CD8-positive, alpha-beta memory T cell (primary cell): ENCODE results near the gene SLC9A1. TPM values are rescaled to one million over a fixed set of nuclear protein-coding genes. Genes with fewer than 3 reads are reported as not detected.

Experiments
- CTCF ChIA-PET: fragments of 350-600 bp; sonication (Branson Sonifier 250); formaldehyde crosslinking; loops from one replicate; lab custom pipeline; 2021; ENCODE audit warnings: antibody characterized with exemption; lab: Charles Lee
- POLR2A ChIA-PET: fragments of 350-600 bp; sonication (Branson Sonifier 250); formaldehyde crosslinking; loops from one replicate; lab custom pipeline; 2021; ENCODE audit warnings: antibody characterized with exemption; lab: Charles Lee
- DNase-seq, 5 donors: peaks; one replicate each; pipeline versions ENCODE4 v3.0.0 to v3.0.0-alpha.2; 2020 to 2022; ENCODE audit warnings: mixed read lengths in 1 of 5
- H3K27ac ChIP-seq: one replicate; pipeline ENCODE4 v1.7.0; 2013; ENCODE audit warnings: low read depth, mild to moderate bottlenecking, low read length, moderate library complexity
- H3K27me3 ChIP-seq: 2 replicates; pipeline ENCODE4 v1.7.0; 2013; ENCODE audit warnings: low read length, mild to moderate bottlenecking; ENCODE audit not compliant: insufficient read depth, poor library complexity, severe bottlenecking
- H3K36me3 ChIP-seq: 2 replicates; pipeline ENCODE4 v1.7.0; 2013; ENCODE audit warnings: mild to moderate bottlenecking, low read length, moderate library complexity; ENCODE audit not compliant: insufficient read depth
- H3K4me1 ChIP-seq: 2 replicates; pipeline ENCODE4 v1.7.0; 2013; ENCODE audit warnings: mild to moderate bottlenecking, low read length, moderate library complexity; ENCODE audit not compliant: insufficient read depth
- H3K4me3 ChIP-seq: 2 replicates; pipeline ENCODE4 v1.7.0; 2013; ENCODE audit warnings: mild to moderate bottlenecking, low read length
- H3K9me3 ChIP-seq: 2 replicates; pipeline ENCODE4 v1.7.0; 2013; ENCODE audit warnings: mild to moderate bottlenecking, low read length
- H3K27ac Mint-ChIP-seq, 8 donors: one replicate each; pipeline ENCODE4 v1.8.0; 2020 to 2021; ENCODE audit warnings: mixed read lengths in 8 of 8, mild to moderate bottlenecking in 6 of 8, inconsistent platforms in 3 of 8, moderate library complexity in 3 of 8
- H3K27me3 Mint-ChIP-seq, 2 donors: one replicate each; pipeline ENCODE4 v1.8.0; 2020 to 2021; ENCODE audit warnings: mixed read lengths in 2 of 2, mild to moderate bottlenecking in 1 of 2, moderate library complexity in 1 of 2
- H3K36me3 Mint-ChIP-seq, 3 donors: one replicate each; pipeline ENCODE4 v1.8.0; 2020 to 2021; ENCODE audit warnings: mixed read lengths in 3 of 3, inconsistent platforms in 1 of 3, mild to moderate bottlenecking in 1 of 3
- H3K4me1 Mint-ChIP-seq, 3 donors: one replicate each; pipeline ENCODE4 v1.8.0; 2020 to 2021; ENCODE audit warnings: mixed read lengths in 3 of 3, inconsistent platforms in 1 of 3, mild to moderate bottlenecking in 1 of 3
- H3K4me3 Mint-ChIP-seq, 7 donors: one replicate each; pipeline ENCODE4 v1.8.0; 2020 to 2021; ENCODE audit warnings: mixed read lengths in 7 of 7, mild to moderate bottlenecking in 6 of 7, moderate library complexity in 4 of 7, inconsistent platforms in 2 of 7
- H3K9me3 Mint-ChIP-seq, 5 donors: one replicate each; pipeline ENCODE4 v1.8.0; 2020 to 2022; ENCODE audit warnings: mixed read lengths in 5 of 5, mild to moderate bottlenecking in 3 of 5, moderate library complexity in 2 of 5, inconsistent platforms in 1 of 5
- polyA plus RNA-seq: library from polyadenylated mRNA; unstranded; fragments of 300-500 nt; fragmentation: Illumina TruSeq; gene quantifications from one replicate; pipeline ENCODE4 v1.2.3, GENCODE V29; 2021
- total RNA-seq, 2 experiments: library from RNA; stranded (reverse); gene quantifications; one replicate each; pipeline ENCODE4 v1.2.3, GENCODE V29; 2021

The SLC9A1 gene
- total and polyA plus RNA-seq, 3 experiments from 2014 or later = 15.3 to 24.8 (median 23.9) TPM

DNA sequence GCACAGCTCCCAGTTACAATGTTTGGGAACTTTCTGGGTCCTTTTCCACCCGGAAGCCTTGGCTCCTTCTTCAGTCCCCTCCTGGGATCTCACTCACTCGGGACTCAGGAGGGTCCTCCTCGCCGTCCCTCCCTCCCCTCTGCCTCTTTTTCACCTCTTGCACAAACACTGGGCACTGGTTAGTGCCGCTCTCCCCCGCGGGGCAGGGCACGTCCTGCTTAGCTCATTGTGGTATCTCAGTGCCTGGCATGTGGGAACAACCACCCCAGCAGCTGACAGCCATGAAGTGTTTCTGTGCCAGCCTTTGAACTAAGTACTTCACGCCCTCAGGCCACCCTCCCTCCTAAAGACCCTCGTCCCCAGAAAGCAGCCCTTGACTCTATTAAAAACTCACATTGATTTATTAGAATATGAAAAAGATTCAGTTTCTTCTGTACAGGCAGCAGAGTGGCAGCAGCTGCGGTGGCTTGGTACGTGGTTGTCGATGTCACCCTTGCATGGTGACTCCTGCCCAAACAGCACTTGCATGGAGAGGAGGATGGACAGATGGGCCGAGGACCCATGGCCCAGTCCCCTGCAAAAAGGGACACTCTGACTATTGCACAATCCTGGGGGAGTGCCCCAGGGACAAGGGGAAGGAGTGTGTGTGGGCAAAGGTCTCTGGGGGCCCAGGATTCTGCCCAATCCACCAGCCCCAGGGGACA lies 56.3 kb downstream of the SLC9A1 start:
- Mint-ChIP-seq H3K27ac (peak overlapping the region in 2 of 8 donors; percentile 17 to 72), H3K9me3 (no peaks in the 10 kb centered on the region), H3K36me3 (peaks cover 0 to 19% (median 1%) of the 10 kb centered on the region in 3 donors), H3K4me1 (peaks cover 0 to 3% (median 2%) of the 10 kb centered on the region in 3 donors), H3K27me3 (no peaks in the 10 kb centered on the region), H3K4me3 (no peak overlapping the region)
- H3K36me3 ChIP-seq = no peaks in the 10 kb centered on the region
- H3K4me3 ChIP-seq = no peak overlapping the region
- ChIA-PET CTCF (interaction anchor here (0.5 to 8.8 kb wide), 8 partner anchors 13 to 185 kb away, joined by 3 to 134 read pairs (median 3); no protein-coding TSS in a partner anchor), POLR2A (no interaction called here)
- no peaks in the 10 kb centered on the region for H3K9me3 ChIP-seq
- no peaks in the 10 kb centered on the region for H3K27me3 ChIP-seq
- H3K4me1 ChIP-seq = peaks cover 5% of the 10 kb centered on the region
- DNase-seq = no peak
- H3K27ac ChIP-seq = no peak overlapping the region

GRCh38 chr1:27097484-27097917 lies 57.4 kb downstream of the SLC9A1 start:
- Histone ChIP-seq H3K4me3 (no peak overlapping the region), H3K27ac (no peak overlapping the region), H3K27me3 (no peaks in the 10 kb centered on the region), H3K36me3 (no peaks in the 10 kb centered on the region), H3K9me3 (no peaks in the 10 kb centered on the region), H3K4me1 (peaks cover under 1% of the 10 kb centered on the region)
- peak; percentile 57 to 78 (median 64) for DNase-seq
- Mint-ChIP-seq H3K36me3 (peaks cover 0 to 16% (median 0%) of the 10 kb centered on the region in 3 donors), H3K9me3 (no peaks in the 10 kb centered on the region), H3K27ac (peak overlapping the region in 1 of 8 donors; percentile 19), H3K4me3 (no peak overlapping the region), H3K27me3 (no peaks in the 10 kb centered on the region), H3K4me1 (peaks cover 0 to under 1% (median 0%) of the 10 kb centered on the region in 3 donors)
- ChIA-PET POLR2A (interaction anchor here (1.0 kb wide), 1 partner anchor 53 kb away, joined by 3 read pairs; no protein-coding TSS in a partner anchor), CTCF (interaction anchor here (0.9 to 8.8 kb wide), 10 partner anchors 14 to 460 kb away, joined by 3 to 134 read pairs (median 3); no protein-coding TSS in a partner anchor)

GRCh38 chr1:27095576-27095975 lies 59.3 kb downstream of the SLC9A1 start:
- no peaks in the 10 kb centered on the region for H3K4me1 Mint-ChIP-seq
- H3K27ac Mint-ChIP-seq = no peak overlapping the region
- DNase-seq = no peak
- ChIA-PET CTCF (interaction anchor here (1.0 to 8.8 kb wide), 2 partner anchors 12 to 50 kb away, joined by 3 to 134 read pairs; no protein-coding TSS in a partner anchor), POLR2A (no interaction called here)
- Histone ChIP-seq H3K4me1 (no peaks in the 10 kb centered on the region), H3K4me3 (no peak overlapping the region), H3K9me3 (no peaks in the 10 kb centered on the region), H3K27ac (no peak overlapping the region), H3K27me3 (no peaks in the 10 kb centered on the region), H3K36me3 (no peaks in the 10 kb centered on the region)
- H3K4me3 Mint-ChIP-seq = no peak overlapping the region
- peaks cover 0 to 9% (median 0%) of the 10 kb centered on the region in 3 donors for H3K36me3 Mint-ChIP-seq
- no peaks in the 10 kb centered on the region for H3K9me3 Mint-ChIP-seq
- H3K27me3 Mint-ChIP-seq = no peaks in the 10 kb centered on the region

- ChIA-PET POLR2A (no interaction called here), CTCF (interaction anchor here (0.8 to 2.8 kb wide), 4 partner anchors 9 to 191 kb away, joined by 3 to 14 read pairs (median 8); no protein-coding TSS in a partner anchor)
- H3K36me3 Mint-ChIP-seq = no peaks in the 10 kb centered on the region
- H3K27ac Mint-ChIP-seq = no peak overlapping the region
- H3K4me1 ChIP-seq = no peaks in the 10 kb centered on the region
- H3K27me3 ChIP-seq = no peaks in the 10 kb centered on the region
- H3K27ac ChIP-seq = no peak overlapping the region
- no peaks in the 10 kb centered on the region for H3K27me3 Mint-ChIP-seq
- H3K4me1 Mint-ChIP-seq = no peaks in the 10 kb centered on the region
- no peak overlapping the region for H3K4me3 ChIP-seq
- DNase-seq = no peak
- H3K9me3 ChIP-seq = no peaks in the 10 kb centered on the region
- H3K9me3 Mint-ChIP-seq = no peaks in the 10 kb centered on the region
- no peak overlapping the region for H3K4me3 Mint-ChIP-seq
- no peaks in the 10 kb centered on the region for H3K36me3 ChIP-seq
Observed at GRCh38 chr1:27092888-27093287, 62.0 kb downstream of the SLC9A1 start.

DNA sequence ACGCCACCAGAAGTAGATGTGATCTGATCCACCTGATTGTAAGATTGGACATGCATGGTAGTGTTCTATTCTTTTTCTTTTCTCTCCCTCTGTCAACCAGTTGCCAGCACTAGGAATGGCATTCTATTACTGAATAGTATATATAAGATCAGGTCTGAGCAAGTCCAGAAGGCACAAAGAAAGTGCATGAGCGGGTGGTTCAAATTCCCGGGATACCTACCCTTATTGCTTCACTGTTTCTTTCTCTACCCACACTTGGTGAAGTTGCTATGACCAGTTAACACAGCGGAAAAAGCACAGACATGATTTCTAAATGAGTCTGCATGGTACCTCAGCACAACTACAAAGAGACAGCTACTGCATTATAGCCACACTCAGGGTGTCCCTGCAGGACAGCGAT lies 64.0 kb downstream of the SLC9A1 start:
- H3K36me3 ChIP-seq = no peaks in the 10 kb centered on the region
- no peaks in the 10 kb centered on the region for H3K9me3 ChIP-seq
- H3K36me3 Mint-ChIP-seq = no peaks in the 10 kb centered on the region
- DNase-seq = no peak
- ChIA-PET POLR2A (no interaction called here), CTCF (interaction anchor here (1.2 to 3.4 kb wide), 4 partner anchors 12 to 47 kb away, joined by 3 to 12 read pairs (median 6); no protein-coding TSS in a partner anchor)
- H3K4me3 ChIP-seq = no peak overlapping the region
- H3K4me1 Mint-ChIP-seq = no peaks in the 10 kb centered on the region
- H3K27me3 Mint-ChIP-seq = no peaks in the 10 kb centered on the region
- no peaks in the 10 kb centered on the region for H3K27me3 ChIP-seq
- H3K27ac Mint-ChIP-seq = no peak overlapping the region
- H3K9me3 Mint-ChIP-seq = no peaks in the 10 kb centered on the region
- H3K4me3 Mint-ChIP-seq = no peak overlapping the region
- no peaks in the 10 kb centered on the region for H3K4me1 ChIP-seq
- no peak overlapping the region for H3K27ac ChIP-seq

GRCh38 chr1:27087371-27088220 lies 67.3 kb downstream of the SLC9A1 start:
- Mint-ChIP-seq H3K36me3 (no peaks in the 10 kb centered on the region), H3K27ac (no peak overlapping the region)
- H3K4me3 ChIP-seq = no peak overlapping the region

DNA sequence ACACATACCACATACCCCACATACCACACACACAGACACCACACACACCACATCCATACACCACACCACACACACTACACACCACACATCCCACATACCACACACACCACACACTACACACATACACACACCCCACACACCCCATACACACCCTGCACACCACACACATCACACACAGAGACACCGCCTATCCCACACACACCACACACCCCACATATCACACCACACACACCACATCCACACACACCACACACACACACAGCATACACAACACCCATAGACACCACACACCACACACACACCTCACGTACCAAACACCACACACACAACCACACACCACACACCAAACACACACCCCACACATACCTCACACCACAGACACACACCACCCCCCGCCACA lies 68.3 kb downstream of the SLC9A1 start:
- H3K4me3 ChIP-seq = no peak overlapping the region
- Mint-ChIP-seq H3K27ac (no peak overlapping the region), H3K36me3 (no peaks in the 10 kb centered on the region), H3K4me1 (peaks cover 0 to 5% (median 0%) of the 10 kb centered on the region in 3 donors), H3K4me3 (no peak overlapping the region), H3K9me3 (peaks cover 0 to 6% (median 2%) of the 10 kb centered on the region in 5 donors), H3K27me3 (peaks cover 1 to 6% of the 10 kb centered on the region in 2 donors)
- no peaks in the 10 kb centered on the region for H3K4me1 ChIP-seq
- H3K27me3 ChIP-seq = no peaks in the 10 kb centered on the region
- ChIA-PET CTCF (interaction anchor here (1.0 kb wide), 2 partner anchors 16 to 42 kb away, joined by 3 to 4 read pairs; no protein-coding TSS in a partner anchor), POLR2A (no interaction called here)
- no peaks in the 10 kb centered on the region for H3K9me3 ChIP-seq
- no peak overlapping the region for H3K27ac ChIP-seq
- H3K36me3 ChIP-seq = no peaks in the 10 kb centered on the region
- DNase-seq = no peak

More at GRCh38 chr1:27087371-27088220, 67.3 kb downstream of the SLC9A1 start:
- no peak overlapping the region for H3K4me3 Mint-ChIP-seq
- no peak overlapping the region for H3K27ac ChIP-seq
- no peaks in the 10 kb centered on the region for H3K4me1 ChIP-seq
- H3K27me3 ChIP-seq = no peaks in the 10 kb centered on the region
- H3K9me3 Mint-ChIP-seq = peaks cover 0 to 6% (median 2%) of the 10 kb centered on the region in 5 donors
- H3K9me3 ChIP-seq = no peaks in the 10 kb centered on the region
- peaks cover 0 to 6% of the 10 kb centered on the region in 2 donors for H3K27me3 Mint-ChIP-seq
- peaks cover 0 to 5% (median 0%) of the 10 kb centered on the region in 3 donors for H3K4me1 Mint-ChIP-seq
- no peak for DNase-seq
- ChIA-PET CTCF (interaction anchor here (0.6 kb wide), 1 partner anchor 42 kb away, joined by 3 read pairs; no protein-coding TSS in a partner anchor), POLR2A (no interaction called here)
- no peaks in the 10 kb centered on the region for H3K36me3 ChIP-seq
